Neural cell (in vitro differentiated cells): ENCODE data around the gene CPB1. TPM values are rescaled to one million over a fixed set of nuclear protein-coding genes. Genes with fewer than 3 reads are reported as not detected.

Experiments used
- H2AFZ ChIP-seq: fragments of 200-600, 300-800 bp; sonication (generic), shearing (Covaris generic); 2 replicates; pipeline ENCODE4 v1.6.0; 2014; ENCODE audit warnings: low read depth, mild to moderate bottlenecking, antibody characterized with exemption, low read length, moderate library complexity
- H3F3A ChIP-seq: fragments of 200-600 bp; shearing (Covaris generic); 2 replicates; pipeline ENCODE4 v1.6.1; 2016; ENCODE audit warnings: mild to moderate bottlenecking, moderate library complexity, mixed read lengths, antibody characterized with exemption, low read length; ENCODE audit not compliant: insufficient read depth, poor library complexity, severe bottlenecking
- H3K27ac ChIP-seq: fragments of 200-600, 300-800 bp; sonication (generic), shearing (Covaris generic); 2 replicates; pipeline ENCODE4 v1.5.1; 2014; ENCODE audit warnings: mild to moderate bottlenecking, low read length, moderate library complexity
- H3K27me3 ChIP-seq: fragments of 300-800, 200-600 bp; sonication (generic), shearing (Covaris generic); 2 replicates; pipeline ENCODE4 v1.6.0; 2014; ENCODE audit warnings: mild to moderate bottlenecking, low read depth, low read length, moderate library complexity; ENCODE audit not compliant: insufficient read depth
- H3K36me3 ChIP-seq: fragments of 300-800, 200-600 bp; sonication (generic), shearing (Covaris generic); 2 replicates; pipeline ENCODE4 v1.5.1; 2014; ENCODE audit warnings: mild to moderate bottlenecking, antibody characterized with exemption, low read length, moderate library complexity; ENCODE audit not compliant: insufficient read depth
- H3K4me2 ChIP-seq: fragments of 300-800, 200-600 bp; sonication (generic), shearing (Covaris generic); 2 replicates; pipeline ENCODE4 v1.6.0; 2014; ENCODE audit warnings: mild to moderate bottlenecking, low read length
- H3K4me3 ChIP-seq: fragments of 300-800, 200-600 bp; sonication (generic), shearing (Covaris generic); 2 replicates; pipeline ENCODE4 v1.5.1; 2014; ENCODE audit warnings: mild to moderate bottlenecking, low read length, moderate library complexity
- H3K79me2 ChIP-seq: fragments of 200-600 bp; shearing (Covaris generic); replicated peaks from 2 replicates; pipeline ENCODE4 v1.6.0; 2014; ENCODE audit warnings: mild to moderate bottlenecking, low read length, moderate library complexity; ENCODE audit not compliant: insufficient read depth
- H3K9ac ChIP-seq: fragments of 300-800, 200-600 bp; sonication (generic), shearing (Covaris generic); 2 replicates; pipeline ENCODE4 v1.6.1; 2016; ENCODE audit warnings: mild to moderate bottlenecking, low read length, mixed read lengths
- H3K9me2 ChIP-seq: fragments of 200-600 bp; shearing (Covaris generic); 2 replicates; pipeline ENCODE4 v1.6.1; 2016; ENCODE audit warnings: mild to moderate bottlenecking, low read length, mixed read lengths; ENCODE audit not compliant: insufficient read depth
- H3K9me3 ChIP-seq: fragments of 200-600, 300-800 bp; sonication (generic), shearing (Covaris generic); 2 replicates; pipeline ENCODE4 v1.6.1; 2016; ENCODE audit warnings: mild to moderate bottlenecking, mixed run types, low read length, moderate library complexity, mixed read lengths
- H4K20me1 ChIP-seq: fragments of 200-600 bp; shearing (Covaris generic); 2 replicates; pipeline ENCODE4 v1.6.1; 2016; ENCODE audit warnings: mild to moderate bottlenecking, mixed run types; ENCODE audit not compliant: insufficient read depth
- CTCF ChIP-seq: fragments of 450-650 bp; IDR thresholded peaks from 2 replicates; pipeline ENCODE4 v1.5.1; 2014; ENCODE audit warnings: antibody characterized with exemption, mild to moderate bottlenecking, moderate library complexity; ENCODE audit not compliant: poor library complexity, severe bottlenecking
- EP300 ChIP-seq: fragments of 450-650 bp; conservative IDR thresholded peaks from 2 replicates; pipeline ENCODE4 v1.6.1; 2014; ENCODE audit warnings: antibody characterized with exemption, mild to moderate bottlenecking, moderate library complexity; ENCODE audit not compliant: poor library complexity, severe bottlenecking
- EZH2 ChIP-seq: fragments of 200-600, 300-800 bp; shearing (Covaris generic), sonication (generic); IDR thresholded peaks from 2 replicates; pipeline ENCODE4 v1.6.1; 2014; ENCODE audit warnings: antibody characterized with exemption, low read length, borderline replicate concordance, mild to moderate bottlenecking; ENCODE audit not compliant: insufficient read depth, poor library complexity, severe bottlenecking
- MXI1 ChIP-seq: fragments of 450-650 bp; conservative IDR thresholded peaks from 2 replicates; pipeline ENCODE4 v1.6.1; 2014; ENCODE audit warnings: antibody characterized with exemption, mild to moderate bottlenecking; ENCODE audit not compliant: poor library complexity, severe bottlenecking
- POLR2AphosphoS5 ChIP-seq: IDR thresholded peaks from 2 replicates; pipeline ENCODE4 v1.6.1; 2012
- RAD21 ChIP-seq: fragments of 450-650 bp; conservative IDR thresholded peaks from 2 replicates; pipeline ENCODE4 v1.6.1; 2014; ENCODE audit warnings: antibody characterized with exemption, mild to moderate bottlenecking, moderate library complexity
- REST ChIP-seq: IDR thresholded peaks from 2 replicates; pipeline ENCODE4 v1.6.1; 2012; ENCODE audit warnings: borderline replicate concordance
- SMC3 ChIP-seq: fragments of 450-650 bp; conservative IDR thresholded peaks from 2 replicates; pipeline ENCODE4 v1.6.1; 2014; ENCODE audit warnings: antibody characterized with exemption, mild to moderate bottlenecking, moderate library complexity; ENCODE audit not compliant: poor library complexity
- TAF1 ChIP-seq: IDR thresholded peaks from 2 replicates; pipeline ENCODE4 v1.6.1; 2012; ENCODE audit warnings: low read depth
- polyA plus RNA-seq: library from polyadenylated mRNA; depleted of rRNA; stranded (reverse); fragments of >200 nt; gene quantifications from 2 replicates; pipeline ENCODE4 v1.2.3, GENCODE V29; 2014

CPB1 gene
- polyA plus RNA-seq, 1 donor from 2014 or later: 0.19 TPM

DNA sequence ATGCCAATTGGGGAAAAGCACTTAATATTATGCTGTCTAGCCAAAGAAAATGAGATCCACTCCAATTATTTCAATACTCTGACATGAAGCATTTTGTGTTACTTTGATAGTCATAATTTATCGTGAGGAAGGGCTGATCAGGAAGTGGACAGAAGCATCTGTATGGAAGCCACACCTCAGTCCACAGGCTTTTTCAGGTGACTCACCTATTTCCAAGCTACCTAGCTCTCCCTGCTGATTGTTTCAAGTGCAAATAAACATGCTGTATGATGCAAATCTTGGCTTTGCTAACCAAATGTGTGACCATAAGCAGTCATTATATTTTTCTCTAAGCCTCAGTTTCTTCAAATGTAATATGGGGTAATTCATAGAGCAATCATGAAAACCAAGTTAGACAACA is 30.8 kb upstream of the CPB1 start:
- Histone ChIP-seq H3K27me3 (no peaks in the 10 kb centered on the region), H3K9me2 (no peaks in the 10 kb centered on the region), H3K36me3 (no peaks in the 10 kb centered on the region), H2AFZ (no peak overlapping the region), H3F3A (no peaks in the 10 kb centered on the region), H3K27ac (no peak overlapping the region), H4K20me1 (no peaks in the 10 kb centered on the region), H3K9me3 (no peaks in the 10 kb centered on the region), H3K79me2 (no peaks in the 10 kb centered on the region), H3K9ac (no peak overlapping the region), H3K4me2 (no peak overlapping the region), H3K4me3 (no peak overlapping the region)
- TF ChIP-seq CTCF (no peak), EZH2 (no peak), MXI1 (no peak), REST (no peak), TAF1 (no peak), SMC3 (no peak), EP300 (no peak), RAD21 (no peak), POLR2AphosphoS5 (no peak)

DNA sequence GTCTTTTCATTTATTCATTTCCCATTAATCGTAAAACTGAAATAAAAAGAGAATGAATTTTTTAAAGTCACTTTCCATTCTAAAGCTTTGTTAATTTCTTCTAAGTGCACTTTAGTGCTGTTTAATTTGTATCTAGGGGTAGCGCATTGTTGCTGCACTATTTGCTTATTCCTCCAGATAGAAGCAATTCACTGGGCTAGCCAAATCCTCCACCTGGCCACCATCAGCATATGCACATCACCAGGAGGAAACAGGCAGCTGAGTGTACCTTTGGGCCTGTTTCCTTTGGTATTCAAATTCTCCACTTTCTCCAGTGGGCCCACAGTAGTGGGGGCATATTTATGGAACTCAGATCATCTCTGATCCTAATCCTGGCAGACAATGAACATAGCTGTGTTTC is 29.8 kb upstream of the CPB1 start:
- Histone ChIP-seq H3F3A (no peaks in the 10 kb centered on the region), H3K4me2 (no peak overlapping the region), H3K9me3 (no peaks in the 10 kb centered on the region), H3K27ac (no peak overlapping the region), H4K20me1 (no peaks in the 10 kb centered on the region), H3K36me3 (no peaks in the 10 kb centered on the region), H3K4me3 (no peak overlapping the region), H3K27me3 (no peaks in the 10 kb centered on the region), H3K9ac (no peak overlapping the region), H2AFZ (no peak overlapping the region), H3K79me2 (no peaks in the 10 kb centered on the region), H3K9me2 (no peaks in the 10 kb centered on the region)
- no peak for TF ChIP-seq MXI1
- no peak for TF ChIP-seq EP300
- TF ChIP-seq POLR2AphosphoS5: no peak
- no peak for TF ChIP-seq EZH2
- TF ChIP-seq TAF1: no peak
- no peak for TF ChIP-seq REST
- no peak for TF ChIP-seq CTCF
- TF ChIP-seq SMC3: no peak
- no peak for TF ChIP-seq RAD21
